Kidney glomerular epithelial cell (primary cell): Measurements from ENCODE around the gene FAAP100.

ENCODE experiments used
- DNase-seq: peaks from one replicate; lab custom pipeline; 2025; lab: John Stamatoyannopoulos, UW

FAAP100 gene

GRCh38 chr17:81553616-81554181 is 1.5 kb upstream of the FAAP100 start:
- peak; percentile 84 for DNase-seq

GRCh38 chr17:81553018-81553615 is 964 bp upstream of the FAAP100 start:
- peak; percentile 71 for DNase-seq

- no peak for DNase-seq
Measured at GRCh38 chr17:81551458-81552243, 502 bp downstream of the FAAP100 start.

GRCh38 chr17:81550830-81551457 is 1.2 kb downstream of the FAAP100 start:
- no peak for DNase-seq

GRCh38 chr17:81550285-81550684 is 1.9 kb downstream of the FAAP100 start:
- DNase-seq = no peak

- no peak for DNase-seq
Measured at GRCh38 chr17:81549826-81550225, 2.3 kb downstream of the FAAP100 start.

DNA sequence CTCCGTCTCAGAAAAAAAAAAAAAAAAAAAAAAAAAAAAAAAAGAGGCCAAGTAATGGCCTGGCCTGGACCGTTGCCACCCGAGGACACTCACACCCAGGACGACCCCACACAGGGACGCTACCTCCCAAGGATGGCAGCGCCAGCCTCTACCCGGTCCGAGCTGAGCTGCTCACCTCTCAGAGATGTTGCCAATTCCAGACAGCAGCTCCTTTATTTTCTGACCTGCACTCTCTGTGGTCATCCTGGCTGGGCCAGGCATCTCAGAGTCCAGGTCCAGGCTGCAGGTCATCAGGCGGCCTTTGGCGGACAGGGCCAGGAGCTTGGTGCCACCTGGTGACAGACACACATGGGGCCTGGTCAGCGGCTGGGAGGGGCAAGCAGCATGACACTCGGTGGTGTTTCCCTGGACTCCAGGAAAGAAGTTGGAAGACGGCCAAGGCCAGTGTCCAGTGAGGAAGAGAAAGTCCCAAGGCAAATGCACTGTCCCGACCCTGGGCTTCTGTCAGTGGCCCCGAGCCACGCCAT is 3.1 kb downstream of the FAAP100 start:
- DNase-seq = no peak

- DNase-seq = no peak
Measured at GRCh38 chr17:81547614-81547982, 4.6 kb downstream of the FAAP100 start.

- DNase-seq = no peak
Measured at GRCh38 chr17:81546906-81547613, 5.1 kb downstream of the FAAP100 start.

DNA sequence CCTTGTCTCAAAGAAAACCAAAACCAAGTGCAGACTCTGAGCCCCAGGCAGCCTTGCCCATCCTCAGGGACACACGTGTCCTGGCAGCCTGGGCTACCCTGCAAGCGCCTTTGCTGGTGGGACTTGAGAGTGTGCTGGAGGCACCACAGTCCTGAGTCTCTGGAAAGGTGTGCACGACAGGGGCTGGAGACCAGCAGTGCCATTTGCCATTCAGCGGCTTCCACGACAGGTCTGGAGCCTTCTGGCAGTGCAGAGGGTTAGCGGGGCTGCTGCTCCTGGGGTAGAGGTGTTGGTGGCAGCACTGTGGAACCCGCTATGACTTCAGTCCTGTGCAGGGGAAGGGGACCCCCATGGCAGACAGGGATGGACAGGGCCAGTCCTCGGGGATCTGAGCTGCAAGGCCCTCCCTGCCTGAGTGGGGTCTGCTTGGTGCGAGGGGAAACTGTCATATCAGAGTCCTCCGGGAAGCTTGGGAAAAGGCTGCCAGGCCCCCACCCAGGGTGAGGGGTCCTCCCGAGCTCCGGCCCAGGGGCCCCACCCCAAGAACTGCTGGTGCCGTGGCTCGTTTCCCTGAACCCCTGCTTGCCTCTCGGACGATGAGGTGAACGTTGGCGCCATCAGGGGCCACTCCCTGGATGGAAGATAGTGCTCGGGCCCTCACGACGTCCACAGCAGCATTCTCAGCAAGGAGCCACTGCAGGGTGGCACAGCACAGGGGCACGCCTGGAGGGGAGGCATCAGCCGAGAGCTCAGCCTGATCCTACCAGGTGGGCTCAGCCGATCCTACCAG is 6.8 kb downstream of the FAAP100 start:
- no peak for DNase-seq

DNA sequence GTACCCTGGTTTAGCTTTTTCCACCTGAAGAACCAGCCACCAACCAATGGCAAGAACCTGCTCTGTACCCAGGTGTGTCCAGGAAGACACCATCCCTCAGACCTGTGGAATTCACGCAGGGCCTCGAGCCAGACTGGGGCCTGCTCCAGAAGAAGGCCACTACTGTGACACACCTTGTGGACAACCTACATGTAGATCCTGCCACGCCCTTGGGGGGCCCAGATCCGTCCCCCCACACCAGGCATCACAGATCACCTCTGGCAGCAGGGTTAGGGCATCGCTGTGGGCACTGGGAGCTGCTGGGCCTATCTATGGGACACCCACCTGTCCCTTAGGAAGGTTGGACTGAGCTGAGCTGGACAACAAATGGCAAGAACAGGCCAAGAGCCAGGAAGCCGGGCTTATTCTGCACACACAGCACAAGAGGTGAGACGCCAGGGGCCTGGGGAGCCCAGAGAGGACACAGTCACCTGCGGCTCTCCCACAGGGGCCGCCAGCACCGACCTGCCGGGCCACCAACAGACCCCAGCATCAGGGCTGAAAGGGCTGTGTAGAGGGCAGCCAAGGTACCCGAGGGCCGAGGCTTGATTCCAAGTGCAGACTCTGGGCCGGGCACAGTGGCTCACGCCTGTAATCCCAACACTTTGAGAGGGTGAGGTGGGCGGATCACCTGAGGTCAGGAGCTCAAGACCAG is 7.7 kb downstream of the FAAP100 start:
- no peak for DNase-seq

GRCh38 chr17:81543756-81544155 is 8.4 kb downstream of the FAAP100 start:
- DNase-seq = no peak

GRCh38 chr17:81543339-81543675 is 8.8 kb downstream of the FAAP100 start:
- DNase-seq = no peak

DNA sequence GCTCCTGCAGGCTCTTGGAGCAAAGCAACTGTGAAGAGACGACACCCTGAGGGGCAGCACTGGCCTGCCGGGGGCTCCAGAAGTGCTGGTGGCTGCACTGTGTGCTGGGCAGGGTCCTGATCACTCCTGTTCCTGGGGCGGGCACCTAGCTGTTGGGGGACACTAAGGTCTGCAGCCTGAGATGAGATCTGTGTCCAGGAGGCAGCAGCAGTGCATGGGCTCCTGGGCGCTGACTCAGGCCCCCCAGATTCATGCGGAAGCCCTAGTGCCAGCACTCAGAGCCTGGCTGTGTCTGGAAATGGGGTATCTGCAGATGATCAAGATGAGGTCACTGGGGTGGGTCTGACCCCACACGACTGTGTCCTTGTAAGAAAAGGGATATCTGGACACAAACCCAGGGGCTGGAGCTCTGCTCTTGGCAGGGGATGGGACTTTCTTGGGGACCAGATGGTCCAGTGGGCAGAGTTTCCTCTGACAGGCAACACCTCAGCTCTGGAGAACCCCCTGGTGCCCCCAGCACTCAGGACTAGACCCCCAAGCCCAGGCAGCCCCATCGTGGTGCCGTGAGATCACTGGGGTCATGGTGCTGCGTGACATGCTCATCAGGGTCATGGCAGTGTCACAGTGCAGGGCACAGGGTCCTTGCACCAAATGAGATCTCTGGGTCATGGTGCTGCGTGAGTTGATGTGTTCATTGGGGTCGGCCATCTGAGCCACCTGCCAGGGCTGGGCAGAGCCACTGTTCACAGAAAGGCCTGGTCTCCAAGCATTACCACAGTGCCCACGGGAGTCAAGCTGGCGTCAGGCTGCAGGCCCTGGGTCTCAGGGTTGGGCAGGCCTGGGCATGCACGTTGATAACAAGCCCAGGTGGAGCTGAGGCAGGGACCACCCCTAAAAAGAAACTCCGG is 9.5 kb downstream of the FAAP100 start:
- no peak for DNase-seq

- DNase-seq = no peak
Measured at GRCh38 chr17:81541123-81541522, 11.0 kb downstream of the FAAP100 start.

DNA sequence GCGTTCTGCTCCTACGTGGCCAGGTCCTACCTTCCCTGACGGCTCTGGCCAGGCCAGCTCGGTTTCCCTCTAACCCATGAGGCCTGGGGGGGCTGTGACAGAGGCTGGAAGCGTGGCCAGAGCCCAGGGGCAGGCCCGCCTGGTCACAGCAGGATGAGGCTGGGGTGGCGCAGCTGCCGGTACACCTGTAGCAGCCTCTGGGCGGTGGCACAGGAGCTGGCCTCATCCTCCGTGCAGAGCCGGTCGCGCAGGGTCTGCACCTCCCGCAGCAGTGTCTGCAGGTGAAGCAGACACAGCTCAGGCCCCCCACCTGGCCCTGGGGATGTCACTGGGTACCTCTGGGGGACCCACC is 11.5 kb downstream of the FAAP100 start:
- no peak for DNase-seq

- no peak for DNase-seq
Measured at GRCh38 chr17:81539961-81540675, 12.0 kb downstream of the FAAP100 start.

DNA sequence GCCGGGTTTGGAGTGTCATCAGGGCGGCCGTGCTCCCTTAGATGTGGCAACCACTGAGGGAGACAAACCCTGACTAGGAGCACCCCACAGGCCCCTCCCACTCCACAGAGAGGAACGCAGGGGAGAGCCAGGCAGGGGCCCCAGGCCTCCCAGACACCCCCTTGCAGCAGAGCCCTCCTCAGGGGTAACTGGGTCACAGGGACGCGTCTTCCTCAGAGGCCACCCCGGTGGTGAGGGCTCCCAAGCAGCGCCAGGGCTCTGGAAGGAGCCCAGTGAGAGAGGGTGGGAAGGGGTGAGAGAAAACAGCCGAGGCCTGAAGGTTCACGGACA is 12.6 kb downstream of the FAAP100 start:
- DNase-seq = no peak
